ENCODE results near the gene EXOC3.

- TF ChIP-seq CTCF (IDR thresholded peaks at IDR 0.05 in 2 of 3, conservative IDR thresholded peaks at IDR 0.05 in 1 of 3; ENCODE audit: borderline replicate concordance in 1 of 3, insufficient read depth in 1 of 3, low read depth in 2 of 3, low read length in 2 of 3) = no peak
- TF ChIP-seq REST (IDR thresholded peaks at IDR 0.05; ENCODE audit: low read depth) = no peak
- TF ChIP-seq MAX (IDR thresholded peaks at IDR 0.05) = no peak
- no peak for TF ChIP-seq POLR2AphosphoS5 (IDR thresholded peaks at IDR 0.05; ENCODE audit: low read depth, low read length)
- TF ChIP-seq CBX3 (IDR thresholded peaks at IDR 0.05; ENCODE audit: low read depth) = no peak
- no peak; the same call in 1 of the 2 replicates for TF ChIP-seq ZFX (IDR thresholded peaks at IDR 0.05)
- no peak for TF ChIP-seq CEBPB (IDR thresholded peaks at IDR 0.05; ENCODE audit: low read depth)
- TF ChIP-seq YY1 (IDR thresholded peaks at IDR 0.05; ENCODE audit: extremely low read depth, insufficient replicate concordance, low read depth, low read length) = no peak
- TF ChIP-seq RAD21 (IDR thresholded peaks at IDR 0.05; ENCODE audit: low read depth) = no peak
- TF ChIP-seq POLR2A (IDR thresholded peaks at IDR 0.05; ENCODE audit: borderline replicate concordance, extremely low read depth, insufficient read depth, insufficient read length) = no peak
Observed at GRCh38 chr5:476814-477175, 33.8 kb downstream of the EXOC3 start.
